CD14-positive monocyte (primary cell): Measurements from ENCODE around the gene PDE12. TPM values are rescaled to one million over a fixed set of nuclear protein-coding genes. Genes with fewer than 3 reads are reported as not detected.

Experiments used
- DNase-seq, 3 donors: peaks; one replicate each; pipeline ENCODE4 v3.0.0-alpha.2; 2011 to 2022
- H2AFZ ChIP-seq: 2 replicates; pipeline ENCODE4 v1.6.0; 2012; ENCODE audit warnings: mild to moderate bottlenecking, low read depth, low read length, inconsistent platforms; ENCODE audit not compliant: insufficient read depth, poor library complexity, severe bottlenecking
- H3K27ac ChIP-seq, 2 donors: 1 replicate in 1 of 2; 2 replicates in 1 of 2; pipeline ENCODE4 v1.5.1; 2012 to 2013; ENCODE audit warnings: low read length in 2 of 2, control low read depth in 1 of 2, inconsistent platforms in 1 of 2, low read depth in 1 of 2, mild to moderate bottlenecking in 1 of 2
- H3K27me3 ChIP-seq, 2 donors: one replicate each; pipeline versions ENCODE4 v1.6.0 to v1.6.1; 2011 to 2013; ENCODE audit warnings: low read length in 2 of 2; ENCODE audit not compliant: control insufficient read depth in 2 of 2, insufficient read depth in 2 of 2
- H3K36me3 ChIP-seq, 2 donors: replicated peaks in 1 of 2; 1 replicate in 1 of 2; 2 replicates in 1 of 2; pipeline versions ENCODE4 v1.5.1 to v1.6.1; 2012 to 2013; ENCODE audit warnings: low read length in 2 of 2, control low read depth in 1 of 2, inconsistent platforms in 1 of 2, mild to moderate bottlenecking in 1 of 2; ENCODE audit not compliant: insufficient read depth in 2 of 2, control insufficient read depth in 1 of 2
- H3K4me1 ChIP-seq, 2 donors: 1 replicate in 1 of 2; 2 replicates in 1 of 2; pipeline versions ENCODE4 v1.5.1 to v1.6.1; 2012 to 2013; ENCODE audit warnings: low read length in 2 of 2, control low read depth in 1 of 2, inconsistent platforms in 1 of 2, mild to moderate bottlenecking in 1 of 2, moderate library complexity in 1 of 2; ENCODE audit not compliant: insufficient read depth in 2 of 2, control insufficient read depth in 1 of 2
- H3K4me2 ChIP-seq: replicated peaks from 2 replicates; pipeline ENCODE3; 2012; ENCODE audit warnings: low read length, moderate library complexity, mild to moderate bottlenecking; ENCODE audit not compliant: poor library complexity, severe bottlenecking; ENCODE audit errors: extremely low read depth
- H3K4me3 ChIP-seq, 3 experiments: fragments of 200-600 bp in 1 of 3; sonication (generic) in 1 of 3; replicated peaks in 1 of 3; 1 replicate in 2 of 3; 2 replicates in 1 of 3; pipeline ENCODE4 v1.5.1; 2011 to 2013; ENCODE audit warnings: low read length in 3 of 3, mild to moderate bottlenecking in 3 of 3, control low read depth in 2 of 3, low read depth in 2 of 3, inconsistent platforms in 1 of 3, moderate library complexity in 1 of 3
- H3K79me2 ChIP-seq: 2 replicates; pipeline ENCODE4 v1.6.0; 2012; ENCODE audit warnings: mild to moderate bottlenecking, control low read depth, inconsistent platforms, low read length, moderate library complexity; ENCODE audit not compliant: insufficient read depth
- H3K9ac ChIP-seq: 2 replicates; pipeline ENCODE4 v1.6.0; 2017; ENCODE audit warnings: low read length, mild to moderate bottlenecking; ENCODE audit not compliant: insufficient read depth, poor library complexity, severe bottlenecking
- H3K9me3 ChIP-seq, 2 donors: replicated peaks in 1 of 2; 1 replicate in 1 of 2; 2 replicates in 1 of 2; pipeline versions ENCODE4 v1.5.1 to v1.6.1; 2012 to 2013; ENCODE audit warnings: low read length in 2 of 2, control low read depth in 1 of 2; ENCODE audit not compliant: control insufficient read depth in 1 of 2, insufficient read depth in 1 of 2
- H4K20me1 ChIP-seq: 2 replicates; pipeline ENCODE4 v1.6.0; 2012; ENCODE audit warnings: mild to moderate bottlenecking, low read length, control low read depth, moderate library complexity; ENCODE audit not compliant: insufficient read depth
- H3K27ac Mint-ChIP-seq, 7 donors: one replicate each; pipeline ENCODE4 v1.8.0; 2020; ENCODE audit warnings: mild to moderate bottlenecking in 7 of 7, mixed read lengths in 7 of 7, moderate library complexity in 6 of 7, inconsistent platforms in 2 of 7
- H3K27me3 Mint-ChIP-seq, 3 donors: one replicate each; pipeline ENCODE4 v1.8.0; 2021 to 2022; ENCODE audit warnings: low read depth in 3 of 3, mild to moderate bottlenecking in 3 of 3, mixed read lengths in 3 of 3, moderate library complexity in 3 of 3, inconsistent platforms in 1 of 3
- H3K36me3 Mint-ChIP-seq, 2 donors: one replicate each; pipeline ENCODE4 v1.8.0; 2020; ENCODE audit warnings: mixed read lengths in 2 of 2, inconsistent platforms in 1 of 2, mild to moderate bottlenecking in 1 of 2
- H3K4me1 Mint-ChIP-seq: one replicate; pipeline ENCODE4 v1.8.0; 2020; ENCODE audit warnings: mild to moderate bottlenecking, mixed read lengths
- H3K4me3 Mint-ChIP-seq, 2 donors: one replicate each; pipeline ENCODE4 v1.8.0; 2020; ENCODE audit warnings: mild to moderate bottlenecking in 2 of 2, mixed read lengths in 2 of 2, moderate library complexity in 1 of 2
- H3K9me3 Mint-ChIP-seq, 7 donors: one replicate each; pipeline ENCODE4 v1.8.0; 2020 to 2022; ENCODE audit warnings: mixed read lengths in 7 of 7, mild to moderate bottlenecking in 6 of 7, moderate library complexity in 6 of 7, inconsistent platforms in 2 of 7
- CTCF ChIP-seq: fragments of 200-600 bp; IDR thresholded peaks from one replicate; pipeline ENCODE4 v1.8.0; 2022; ENCODE audit warnings: antibody characterized with exemption, mild to moderate bottlenecking
- WGBS: methylation state at CpG from one replicate; pipeline ENCODE4 v1.1.5; 2013; ENCODE audit warnings: missing lambda C conversion rate; ENCODE audit not compliant: insufficient coverage; 5-methylcytosine and 5-hydroxymethylcytosine counted together
- intact Hi-C, 2 donors: fragments of 100-400 bp; cut with micrococcal nuclease; formaldehyde crosslinking; loops; one replicate each; pipeline versions ENCODE4 v1.15.0 to v1.15.1; 2023
- polyA plus RNA-seq, 3 donors: library from polyadenylated mRNA; depleted of rRNA in 1 of 3; unstranded in 2 of 3; stranded (reverse) in 1 of 3; fragments of 300-500 nt in 2 of 3; fragments of >200 nt in 1 of 3; fragmentation: Illumina TruSeq in 2 of 3; gene quantifications; 1 replicate in 2 of 3; 2 replicates in 1 of 3; pipeline ENCODE4 v1.2.3, GENCODE V29; 2012 to 2021

Gene PDE12
- polyA plus RNA-seq, 3 donors, result 5.1 to 11.3 (median 11.0) TPM

- H3K9me3 Mint-ChIP-seq, result no peaks in the 10 kb centered on the region
- peaks cover 32% of the 10 kb centered on the region for H3K4me1 Mint-ChIP-seq
- intact Hi-C loops, result loop anchor here (2.0 to 5.0 kb wide), 3 partner anchors 40 to 200 kb away; partner anchors contain the start of genes ARF4 (in 2 of the 2) and SLMAP (in 1 of the 2)
- peak overlapping the region; percentile 97 to 99 for H3K4me3 Mint-ChIP-seq
- Histone ChIP-seq H3K9me3 (no peaks in the 10 kb centered on the region), H3K27ac (peak overlapping the region; percentile 94 to 96), H3K36me3 (peaks cover 23 to 33% of the 10 kb centered on the region in 2 donors), H3K27me3 (no peaks in the 10 kb centered on the region), H2AFZ (peak overlapping the region; percentile 100), H4K20me1 (peaks cover 13% of the 10 kb centered on the region), H3K9ac (peak overlapping the region; percentile 95), H3K79me2 (peaks cover 48% of the 10 kb centered on the region), H3K4me2 (peak overlapping the region; percentile 87), H3K4me3 (peak overlapping the region; percentile 73 to 94 (median 86)), H3K4me1 (peaks cover 25 to 27% of the 10 kb centered on the region in 2 donors)
- H3K36me3 Mint-ChIP-seq, result peaks cover 15 to 25% of the 10 kb centered on the region in 2 donors
- under 1% methylated on average over 26 of the region's 29 CpGs for WGBS
- H3K27me3 Mint-ChIP-seq, result no peaks in the 10 kb centered on the region
- peak overlapping the region; percentile 96 to 100 (median 99) for H3K27ac Mint-ChIP-seq
- no peak for TF ChIP-seq CTCF
- DNase-seq, result peak; percentile 19 to 44 (median 30)
These were observed 1.0 kb downstream of the PDE12 start for GRCh38 chr3:57557085-57557537.

GRCh38 chr3:57559526-57559925 lies 3.5 kb downstream of the PDE12 start:
- intact Hi-C loops, result loop anchor here (5.0 kb wide), 2 partner anchors 38 to 198 kb away; partner anchors contain the start of genes ARF4 (in 1 of the 2) and SLMAP (in 1 of the 2)
- Histone ChIP-seq H3K9me3 (no peaks in the 10 kb centered on the region), H2AFZ (no peak overlapping the region), H3K4me1 (peaks cover 25 to 27% of the 10 kb centered on the region in 2 donors), H3K9ac (no peak overlapping the region), H3K27me3 (no peaks in the 10 kb centered on the region), H3K79me2 (peaks cover 70% of the 10 kb centered on the region), H4K20me1 (peaks cover 13% of the 10 kb centered on the region), H3K4me2 (no peak overlapping the region), H3K4me3 (no peak overlapping the region), H3K27ac (no peak overlapping the region), H3K36me3 (peaks cover 29 to 50% of the 10 kb centered on the region in 2 donors)
- Mint-ChIP-seq H3K4me1 (peaks cover 32% of the 10 kb centered on the region), H3K27ac (peak overlapping the region in 1 of 7 donors; percentile 34), H3K4me3 (no peak overlapping the region), H3K9me3 (no peaks in the 10 kb centered on the region), H3K36me3 (peaks cover 19 to 41% of the 10 kb centered on the region in 2 donors), H3K27me3 (no peaks in the 10 kb centered on the region)
- WGBS, result no CpG with 5 or more reads among the region's 1 CpG
- TF ChIP-seq CTCF, result no peak
- no peak for DNase-seq
